CD8-positive, alpha-beta memory T cell (primary cell): ENCODE measurements around the gene KRT8. TPM values are rescaled to one million over a fixed set of nuclear protein-coding genes. Genes with fewer than 3 reads are reported as not detected.

Experiments used
- CTCF ChIA-PET: fragments of 350-600 bp; sonication (Branson Sonifier 250); formaldehyde crosslinking; loops from one replicate; lab custom pipeline; 2021; ENCODE audit warnings: antibody characterized with exemption; lab: Charles Lee
- POLR2A ChIA-PET: fragments of 350-600 bp; sonication (Branson Sonifier 250); formaldehyde crosslinking; loops from one replicate; lab custom pipeline; 2021; ENCODE audit warnings: antibody characterized with exemption; lab: Charles Lee
- DNase-seq, 5 donors: peaks; one replicate each; pipeline versions ENCODE4 v3.0.0 to v3.0.0-alpha.2; 2020 to 2022; ENCODE audit warnings: mixed read lengths in 1 of 5
- H3K27ac ChIP-seq: one replicate; pipeline ENCODE4 v1.7.0; 2013; ENCODE audit warnings: low read depth, mild to moderate bottlenecking, low read length, moderate library complexity
- H3K27me3 ChIP-seq: 2 replicates; pipeline ENCODE4 v1.7.0; 2013; ENCODE audit warnings: low read length, mild to moderate bottlenecking; ENCODE audit not compliant: insufficient read depth, poor library complexity, severe bottlenecking
- H3K36me3 ChIP-seq: 2 replicates; pipeline ENCODE4 v1.7.0; 2013; ENCODE audit warnings: mild to moderate bottlenecking, low read length, moderate library complexity; ENCODE audit not compliant: insufficient read depth
- H3K4me1 ChIP-seq: 2 replicates; pipeline ENCODE4 v1.7.0; 2013; ENCODE audit warnings: mild to moderate bottlenecking, low read length, moderate library complexity; ENCODE audit not compliant: insufficient read depth
- H3K4me3 ChIP-seq: 2 replicates; pipeline ENCODE4 v1.7.0; 2013; ENCODE audit warnings: mild to moderate bottlenecking, low read length
- H3K9me3 ChIP-seq: 2 replicates; pipeline ENCODE4 v1.7.0; 2013; ENCODE audit warnings: mild to moderate bottlenecking, low read length
- H3K27ac Mint-ChIP-seq, 8 donors: one replicate each; pipeline ENCODE4 v1.8.0; 2020 to 2021; ENCODE audit warnings: mixed read lengths in 8 of 8, mild to moderate bottlenecking in 6 of 8, inconsistent platforms in 3 of 8, moderate library complexity in 3 of 8
- H3K27me3 Mint-ChIP-seq, 2 donors: one replicate each; pipeline ENCODE4 v1.8.0; 2020 to 2021; ENCODE audit warnings: mixed read lengths in 2 of 2, mild to moderate bottlenecking in 1 of 2, moderate library complexity in 1 of 2
- H3K36me3 Mint-ChIP-seq, 3 donors: one replicate each; pipeline ENCODE4 v1.8.0; 2020 to 2021; ENCODE audit warnings: mixed read lengths in 3 of 3, inconsistent platforms in 1 of 3, mild to moderate bottlenecking in 1 of 3
- H3K4me1 Mint-ChIP-seq, 3 donors: one replicate each; pipeline ENCODE4 v1.8.0; 2020 to 2021; ENCODE audit warnings: mixed read lengths in 3 of 3, inconsistent platforms in 1 of 3, mild to moderate bottlenecking in 1 of 3
- H3K4me3 Mint-ChIP-seq, 7 donors: one replicate each; pipeline ENCODE4 v1.8.0; 2020 to 2021; ENCODE audit warnings: mixed read lengths in 7 of 7, mild to moderate bottlenecking in 6 of 7, moderate library complexity in 4 of 7, inconsistent platforms in 2 of 7
- H3K9me3 Mint-ChIP-seq, 5 donors: one replicate each; pipeline ENCODE4 v1.8.0; 2020 to 2022; ENCODE audit warnings: mixed read lengths in 5 of 5, mild to moderate bottlenecking in 3 of 5, moderate library complexity in 2 of 5, inconsistent platforms in 1 of 5
- polyA plus RNA-seq: library from polyadenylated mRNA; unstranded; fragments of 300-500 nt; fragmentation: Illumina TruSeq; gene quantifications from one replicate; pipeline ENCODE4 v1.2.3, GENCODE V29; 2021
- total RNA-seq, 2 experiments: library from RNA; stranded (reverse); gene quantifications; one replicate each; pipeline ENCODE4 v1.2.3, GENCODE V29; 2021

Gene KRT8
- total and polyA plus RNA-seq, 3 experiments from 2014 or later, result 0.46 to 1.0 TPM; not detected in 1

DNA sequence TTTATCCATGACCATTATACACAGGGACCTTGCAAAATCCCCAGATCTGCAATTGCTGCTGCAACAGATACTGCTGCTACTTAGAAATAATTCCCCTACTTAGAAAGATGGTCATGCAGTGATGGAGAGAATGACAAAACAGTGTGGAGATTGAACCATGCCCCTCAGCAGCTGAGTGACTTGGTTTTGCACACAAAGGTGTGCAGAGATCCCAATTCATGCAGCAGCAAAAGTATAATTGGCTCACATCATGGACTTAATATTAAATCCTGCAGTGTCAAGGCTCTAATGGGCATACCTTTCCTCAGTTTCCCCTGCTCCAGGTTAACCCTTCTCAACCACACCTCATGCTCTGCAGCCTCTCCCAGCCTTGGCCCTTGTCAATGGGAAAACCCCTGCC is 53.1 kb downstream of the KRT8 start:
- no peaks in the 10 kb centered on the region for H3K4me1 ChIP-seq
- peaks cover 9 to 40% of the 10 kb centered on the region in 2 donors for H3K27me3 Mint-ChIP-seq
- H3K4me1 Mint-ChIP-seq, result no peaks in the 10 kb centered on the region
- H3K9me3 ChIP-seq, result no peaks in the 10 kb centered on the region
- H3K4me3 Mint-ChIP-seq, result no peak overlapping the region
- H3K36me3 ChIP-seq, result no peaks in the 10 kb centered on the region
- no peak overlapping the region for H3K4me3 ChIP-seq
- H3K27me3 ChIP-seq, result no peaks in the 10 kb centered on the region
- H3K9me3 Mint-ChIP-seq, result peaks cover 0 to 2% (median 0%) of the 10 kb centered on the region in 5 donors
- no peak for DNase-seq
- no peak overlapping the region for H3K27ac ChIP-seq
- H3K36me3 Mint-ChIP-seq, result no peaks in the 10 kb centered on the region
- no peak overlapping the region for H3K27ac Mint-ChIP-seq
- ChIA-PET CTCF (no interaction called here), POLR2A (no interaction called here)

GRCh38 chr12:52850681-52851080 is 54.2 kb downstream of the KRT8 start:
- H3K4me1 Mint-ChIP-seq, result no peaks in the 10 kb centered on the region
- H3K4me1 ChIP-seq, result no peaks in the 10 kb centered on the region
- H3K9me3 Mint-ChIP-seq, result peaks cover 0 to 2% (median 0%) of the 10 kb centered on the region in 5 donors
- ChIA-PET POLR2A (no interaction called here), CTCF (no interaction called here)
- H3K4me3 Mint-ChIP-seq, result no peak overlapping the region
- no peak overlapping the region for H3K27ac ChIP-seq
- no peaks in the 10 kb centered on the region for H3K27me3 ChIP-seq
- H3K27ac Mint-ChIP-seq, result no peak overlapping the region
- no peaks in the 10 kb centered on the region for H3K9me3 ChIP-seq
- no peak overlapping the region for H3K4me3 ChIP-seq
- H3K36me3 Mint-ChIP-seq, result no peaks in the 10 kb centered on the region
- DNase-seq, result peak in 1 of 5 donors; percentile 39
- peaks cover 9 to 46% of the 10 kb centered on the region in 2 donors for H3K27me3 Mint-ChIP-seq
- no peaks in the 10 kb centered on the region for H3K36me3 ChIP-seq

DNA sequence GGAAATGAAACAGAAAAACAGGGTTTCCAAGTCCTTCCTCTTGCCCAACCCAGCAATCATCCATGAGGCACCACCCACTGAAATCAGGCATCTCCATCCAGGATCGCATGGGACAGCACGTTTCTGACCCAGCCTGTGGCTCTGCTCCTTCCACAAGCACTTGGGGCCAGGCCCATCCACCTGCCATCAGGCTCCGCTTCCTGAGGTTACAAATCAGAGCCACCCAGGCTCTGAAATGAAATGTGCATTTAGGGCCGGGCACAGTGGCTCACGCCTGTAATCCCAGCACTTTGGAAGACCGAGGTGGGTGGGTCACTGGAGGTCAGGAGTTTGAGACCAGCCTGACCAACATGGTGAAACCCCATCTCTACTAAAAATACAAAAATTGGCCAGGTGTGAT is 55.4 kb downstream of the KRT8 start:
- H3K4me1 Mint-ChIP-seq, result no peaks in the 10 kb centered on the region
- Histone ChIP-seq H3K27me3 (no peaks in the 10 kb centered on the region), H3K36me3 (no peaks in the 10 kb centered on the region), H3K27ac (no peak overlapping the region), H3K9me3 (no peaks in the 10 kb centered on the region), H3K4me3 (no peak overlapping the region), H3K4me1 (no peaks in the 10 kb centered on the region)
- peak in 1 of 5 donors; percentile 16 for DNase-seq
- no peak overlapping the region for H3K27ac Mint-ChIP-seq
- H3K9me3 Mint-ChIP-seq, result no peaks in the 10 kb centered on the region
- H3K4me3 Mint-ChIP-seq, result no peak overlapping the region
- ChIA-PET POLR2A (no interaction called here), CTCF (no interaction called here)
- H3K36me3 Mint-ChIP-seq, result no peaks in the 10 kb centered on the region
- H3K27me3 Mint-ChIP-seq, result peaks cover 4 to 39% of the 10 kb centered on the region in 2 donors

GRCh38 chr12:52848661-52849255 is 56.1 kb downstream of the KRT8 start, which contains the start of gene KRT78:
TSS of gene KRT78 (minus strand) at chr12:52848994. CDS start at chr12:52848930, 64 bp downstream.
- no peaks in the 10 kb centered on the region for H3K36me3 Mint-ChIP-seq
- ChIA-PET CTCF (no interaction called here), POLR2A (no interaction called here)
- Histone ChIP-seq H3K27ac (no peak within 1 kb of the TSS), H3K36me3 (no peaks in the 10 kb centered on the region), H3K9me3 (no peaks in the 10 kb centered on the region), H3K27me3 (no peaks in the 10 kb centered on the region), H3K4me1 (no peaks in the 10 kb centered on the region), H3K4me3 (no peak within 1 kb of the TSS)
- H3K4me1 Mint-ChIP-seq, result no peaks in the 10 kb centered on the region
- no peaks in the 10 kb centered on the region for H3K9me3 Mint-ChIP-seq
- peaks cover 4 to 34% of the 10 kb centered on the region in 2 donors for H3K27me3 Mint-ChIP-seq
- H3K27ac Mint-ChIP-seq, result no peak within 1 kb of the TSS
- H3K4me3 Mint-ChIP-seq, result no peak within 1 kb of the TSS
- DNase-seq, result peak in 1 of 5 donors; percentile 37

DNA sequence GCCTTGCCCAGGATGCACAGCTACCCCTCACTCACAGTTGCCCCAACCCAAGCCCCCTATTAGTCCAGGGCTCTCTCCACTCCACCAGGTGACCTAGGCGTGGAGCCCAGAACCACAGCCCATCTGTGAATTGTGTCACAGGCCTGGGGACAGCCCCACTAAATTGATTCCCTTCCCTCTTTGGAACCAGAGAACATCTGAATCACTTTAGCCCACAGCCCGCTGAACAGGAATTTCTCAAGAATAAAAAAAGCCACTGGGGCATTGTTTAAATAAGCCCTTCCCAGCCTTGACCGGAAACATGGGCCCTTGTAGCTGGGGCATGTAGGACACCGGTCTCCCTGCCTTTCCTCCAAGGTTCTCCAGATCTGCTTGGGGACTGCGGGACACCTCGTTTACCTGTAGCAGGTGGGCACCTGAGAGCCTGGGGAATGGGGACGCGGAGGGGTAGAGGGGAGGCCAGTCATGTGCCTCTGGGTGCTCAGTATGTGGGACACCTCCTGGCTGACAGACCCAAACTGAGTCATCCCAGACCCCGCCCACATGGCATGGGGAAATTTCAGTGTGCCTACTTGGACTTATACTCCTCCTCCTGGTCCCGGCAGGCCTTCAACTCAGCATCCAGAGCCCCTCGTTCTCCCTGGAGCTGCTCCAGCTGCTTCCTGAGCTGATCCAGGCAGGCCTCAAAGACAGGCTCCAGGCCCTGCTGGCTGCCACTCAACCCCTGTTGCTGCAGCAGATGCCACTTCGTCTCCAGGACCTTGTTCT is 57.4 kb downstream of the KRT8 start:
- peaks cover 1 to 25% of the 10 kb centered on the region in 2 donors for H3K27me3 Mint-ChIP-seq
- peak in 1 of 5 donors; percentile 37 for DNase-seq
- peak overlapping the region in 1 of 8 donors; percentile 46 for H3K27ac Mint-ChIP-seq
- ChIA-PET POLR2A (no interaction called here), CTCF (no interaction called here)
- H3K9me3 Mint-ChIP-seq, result no peaks in the 10 kb centered on the region
- no peak overlapping the region for H3K4me3 Mint-ChIP-seq
- H3K36me3 Mint-ChIP-seq, result no peaks in the 10 kb centered on the region
- H3K36me3 ChIP-seq, result no peaks in the 10 kb centered on the region
- no peaks in the 10 kb centered on the region for H3K4me1 Mint-ChIP-seq
- H3K27me3 ChIP-seq, result no peaks in the 10 kb centered on the region
- H3K27ac ChIP-seq, result no peak overlapping the region
- H3K4me3 ChIP-seq, result no peak overlapping the region
- no peaks in the 10 kb centered on the region for H3K4me1 ChIP-seq
- H3K9me3 ChIP-seq, result no peaks in the 10 kb centered on the region

Other genes with a start within 250 kb of the KRT8 start
- not detected for gene KRT1, start 224.7 kb downstream of the KRT8 start, total RNA-seq
- 3.4 TPM for gene KRT1, start 224.7 kb downstream of the KRT8 start, polyA plus RNA-seq
- gene KRT77, start 201.6 kb downstream of the KRT8 start, total RNA-seq, result not detected
- not detected for gene KRT77, start 201.6 kb downstream of the KRT8 start, polyA plus RNA-seq
- not detected for gene KRT76, start 127.7 kb downstream of the KRT8 start, total RNA-seq
- gene KRT76, start 127.7 kb downstream of the KRT8 start, polyA plus RNA-seq, result not detected
- gene KRT3, start 109.0 kb downstream of the KRT8 start, total RNA-seq, result not detected
- not detected for gene KRT3, start 109.0 kb downstream of the KRT8 start, polyA plus RNA-seq
- gene KRT4, start 91.0 kb downstream of the KRT8 start, total RNA-seq, result not detected
- not detected for gene KRT4, start 91.0 kb downstream of the KRT8 start, polyA plus RNA-seq
- gene KRT79, start 70.8 kb downstream of the KRT8 start, total RNA-seq, result not detected
- gene KRT79, start 70.8 kb downstream of the KRT8 start, polyA plus RNA-seq, result not detected
- not detected for gene KRT78, start 56.1 kb downstream of the KRT8 start, total RNA-seq
- not detected for gene KRT78, start 56.1 kb downstream of the KRT8 start, polyA plus RNA-seq
- 1 to 10 TPM; 3.5 to 3.9 TPM for gene KRT18, start 44.0 kb upstream of the KRT8 start, total RNA-seq
- gene KRT18, start 44.0 kb upstream of the KRT8 start, polyA plus RNA-seq, result 4.0 TPM
- 100 to 1,000 TPM; 644 to 660 TPM for gene EIF4B, start 101.4 kb upstream of the KRT8 start, total RNA-seq
- gene EIF4B, start 101.4 kb upstream of the KRT8 start, polyA plus RNA-seq, result 114 TPM
- 1 to 10 TPM; 2.1 to 5.6 TPM for gene TNS2, start 145.0 kb upstream of the KRT8 start, total RNA-seq
- 0.35 TPM for gene TNS2, start 145.0 kb upstream of the KRT8 start, polyA plus RNA-seq
- 10 to 100 TPM; 40.1 to 43.3 TPM for gene SPRYD3, start 174.3 kb upstream of the KRT8 start, total RNA-seq
- gene SPRYD3, start 174.3 kb upstream of the KRT8 start, polyA plus RNA-seq, result 63.0 TPM
- 1 to 10 TPM; 1.5 to 1.6 TPM for gene IGFBP6, start 192.6 kb upstream of the KRT8 start, total RNA-seq
- 8.9 TPM for gene IGFBP6, start 192.6 kb upstream of the KRT8 start, polyA plus RNA-seq
- under 1 TPM; 0.48 to 1.00 TPM for gene SOAT2, start 198.4 kb upstream of the KRT8 start, total RNA-seq
- gene SOAT2, start 198.4 kb upstream of the KRT8 start, polyA plus RNA-seq, result 0.76 TPM